Measurements from ENCODE around the gene PSME3IP1. TPM values are rescaled to one million over a fixed set of nuclear protein-coding genes. Genes with fewer than 3 reads are reported as not detected.

PSME3IP1 gene
- total RNA-seq, 2 donors from 2014 or later, result 39.1 to 64.8 TPM

- Histone ChIP-seq H3K9me3 (no peaks in the 10 kb centered on the region), H3K27me3 (replicated peaks; ENCODE audit: insufficient read depth) (no peaks in the 10 kb centered on the region), H3K4me1 (ENCODE audit: control insufficient read depth in 1 of 2, low read depth in 2 of 2) (no peaks in the 10 kb centered on the region), H3K36me3 (peaks cover 2% of the 10 kb centered on the region), H3K27ac (no peak overlapping the region), H3K4me3 (no peak overlapping the region)
- TF ChIP-seq CTCF (IDR thresholded peaks at IDR 0.05), result no peak
- DNase-seq (ENCODE audit: low spot score) (no peak), ATAC-seq (ENCODE audit: insufficient number of reproducible peaks, low FRiP score, low read depth) (no peak)
These were observed 58.0 kb downstream of the PSME3IP1 start for GRCh38 chr16:57127836-57128235.

GRCh38 chr16:57127037-57127763 is 58.6 kb downstream of the PSME3IP1 start:
- no peak overlapping the region for H3K4me3 ChIP-seq
- peaks cover 2% of the 10 kb centered on the region for H3K36me3 ChIP-seq
- H3K9me3 ChIP-seq, result no peaks in the 10 kb centered on the region
- DNase-seq (ENCODE audit: low spot score) (no peak), ATAC-seq (ENCODE audit: insufficient number of reproducible peaks, low FRiP score, low read depth) (no peak)
- no peaks in the 10 kb centered on the region for H3K27me3 ChIP-seq (replicated peaks; ENCODE audit: insufficient read depth)
- no peak overlapping the region for H3K27ac ChIP-seq
- TF ChIP-seq CTCF (IDR thresholded peaks at IDR 0.05), result no peak
- H3K4me1 ChIP-seq (ENCODE audit: control insufficient read depth in 1 of 2, low read depth in 2 of 2), result no peaks in the 10 kb centered on the region

- H3K27me3 ChIP-seq (replicated peaks; ENCODE audit: insufficient read depth), result no peaks in the 10 kb centered on the region
- H3K27ac ChIP-seq, result no peak overlapping the region
- no peak for DNase-seq (ENCODE audit: low spot score)
- no peaks in the 10 kb centered on the region for H3K4me1 ChIP-seq (ENCODE audit: control insufficient read depth in 1 of 2, low read depth in 2 of 2)
- peaks cover 9% of the 10 kb centered on the region for H3K36me3 ChIP-seq
- no peak for TF ChIP-seq CTCF (IDR thresholded peaks at IDR 0.05)
- ATAC-seq (ENCODE audit: insufficient number of reproducible peaks, low FRiP score, low read depth), result no peak
- no peak overlapping the region for H3K4me3 ChIP-seq
- H3K9me3 ChIP-seq, result no peaks in the 10 kb centered on the region
These were observed 59.4 kb downstream of the PSME3IP1 start for GRCh38 chr16:57126411-57126810.

- H3K9me3 ChIP-seq, result no peaks in the 10 kb centered on the region
- no peak for ATAC-seq (ENCODE audit: insufficient number of reproducible peaks, low FRiP score, low read depth)
- H3K27ac ChIP-seq, result no peak overlapping the region
- H3K36me3 ChIP-seq, result peaks cover 9% of the 10 kb centered on the region
- no peak for DNase-seq (ENCODE audit: low spot score)
- no peak for TF ChIP-seq CTCF (IDR thresholded peaks at IDR 0.05)
- H3K4me3 ChIP-seq, result no peak overlapping the region
- H3K4me1 ChIP-seq (ENCODE audit: control insufficient read depth in 1 of 2, low read depth in 2 of 2), result no peaks in the 10 kb centered on the region
- no peaks in the 10 kb centered on the region for H3K27me3 ChIP-seq (replicated peaks; ENCODE audit: insufficient read depth)
These were observed 59.9 kb downstream of the PSME3IP1 start for GRCh38 chr16:57125969-57126368.

- Histone ChIP-seq H3K27me3 (replicated peaks; ENCODE audit: insufficient read depth) (no peaks in the 10 kb centered on the region), H3K9me3 (no peaks in the 10 kb centered on the region), H3K27ac (no peak overlapping the region), H3K36me3 (peaks cover 9% of the 10 kb centered on the region), H3K4me3 (no peak overlapping the region), H3K4me1 (ENCODE audit: control insufficient read depth in 1 of 2, low read depth in 2 of 2) (no peaks in the 10 kb centered on the region)
- ATAC-seq (ENCODE audit: insufficient number of reproducible peaks, low FRiP score, low read depth) (no peak), DNase-seq (ENCODE audit: low spot score) (no peak)
- TF ChIP-seq CTCF (IDR thresholded peaks at IDR 0.05), result no peak
These were observed 60.5 kb downstream of the PSME3IP1 start for GRCh38 chr16:57125376-57125775.
